Tibial nerve (tissue), 4 donors: ENCODE results near the gene FBXL12.
"Not testable (repeated sequence)": the region's sequence is repeated elsewhere in the genome, so short reads cannot be mapped to it uniquely, and the experiment has no call there.

Experiments used
- EP300 ChIP-seq, 2 donors: sonication (generic); formaldehyde crosslinking; IDR thresholded peaks; one replicate each; pipeline ENCODE4 v1.6.1; 2017; ENCODE audit warnings: antibody characterized with exemption in 2 of 2, mild to moderate bottlenecking in 1 of 2
- POLR2A ChIP-seq, 2 donors: fragments of 450-650 bp; IDR thresholded peaks; one replicate each; pipeline ENCODE4 v1.6.1; 2017; ENCODE audit warnings: antibody characterized with exemption in 2 of 2, mild to moderate bottlenecking in 2 of 2, moderate library complexity in 2 of 2
- TF ChIP-seq, protein P1 (sequence below), 5 experiments: fragments of 200-600 bp in 3 of 5; fragments of 450-650 bp in 2 of 5; sonication (generic) in 3 of 5; IDR thresholded peaks; one replicate each; pipeline ENCODE4 v1.5.1; 2016 to 2019; ENCODE audit warnings: antibody characterized with exemption in 5 of 5, mild to moderate bottlenecking in 3 of 5, moderate library complexity in 2 of 5

DNA sequence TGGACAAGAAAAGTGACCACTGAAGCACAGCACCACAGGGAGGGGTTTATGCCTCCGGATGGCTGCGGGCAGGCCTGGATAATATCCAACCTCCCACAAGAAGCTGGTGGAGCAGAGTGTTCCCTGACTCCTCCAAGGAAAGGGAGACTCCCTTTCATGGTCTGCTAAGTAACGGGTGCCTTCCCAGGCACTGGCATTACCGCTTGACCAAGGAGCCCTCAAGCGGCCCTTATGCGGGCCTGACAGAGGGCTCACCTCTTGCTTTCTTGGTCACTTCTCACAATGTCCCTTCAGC lies 27.9 kb downstream of the FBXL12 start:
- TF ChIP-seq, protein P1, sequence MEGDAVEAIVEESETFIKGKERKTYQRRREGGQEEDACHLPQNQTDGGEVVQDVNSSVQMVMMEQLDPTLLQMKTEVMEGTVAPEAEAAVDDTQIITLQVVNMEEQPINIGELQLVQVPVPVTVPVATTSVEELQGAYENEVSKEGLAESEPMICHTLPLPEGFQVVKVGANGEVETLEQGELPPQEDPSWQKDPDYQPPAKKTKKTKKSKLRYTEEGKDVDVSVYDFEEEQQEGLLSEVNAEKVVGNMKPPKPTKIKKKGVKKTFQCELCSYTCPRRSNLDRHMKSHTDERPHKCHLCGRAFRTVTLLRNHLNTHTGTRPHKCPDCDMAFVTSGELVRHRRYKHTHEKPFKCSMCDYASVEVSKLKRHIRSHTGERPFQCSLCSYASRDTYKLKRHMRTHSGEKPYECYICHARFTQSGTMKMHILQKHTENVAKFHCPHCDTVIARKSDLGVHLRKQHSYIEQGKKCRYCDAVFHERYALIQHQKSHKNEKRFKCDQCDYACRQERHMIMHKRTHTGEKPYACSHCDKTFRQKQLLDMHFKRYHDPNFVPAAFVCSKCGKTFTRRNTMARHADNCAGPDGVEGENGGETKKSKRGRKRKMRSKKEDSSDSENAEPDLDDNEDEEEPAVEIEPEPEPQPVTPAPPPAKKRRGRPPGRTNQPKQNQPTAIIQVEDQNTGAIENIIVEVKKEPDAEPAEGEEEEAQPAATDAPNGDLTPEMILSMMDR (IDR thresholded peaks at IDR 0.05): not testable (repeated sequence)
- TF ChIP-seq POLR2A, EP300 (IDR thresholded peaks at IDR 0.05): not testable (repeated sequence)
